SH-SY5Y (cell line): ENCODE data around the gene POSTN.

ENCODE experiments used
- GATA2 ChIP-seq: IDR thresholded peaks from 2 replicates; pipeline ENCODE4 v1.6.1; 2011; ENCODE audit warnings: mild to moderate bottlenecking, low read depth, low read length
- GATA3 ChIP-seq: IDR thresholded peaks from 2 replicates; pipeline ENCODE4 v1.6.1; 2011; ENCODE audit warnings: low read depth, mild to moderate bottlenecking, low read length, moderate library complexity

DNA sequence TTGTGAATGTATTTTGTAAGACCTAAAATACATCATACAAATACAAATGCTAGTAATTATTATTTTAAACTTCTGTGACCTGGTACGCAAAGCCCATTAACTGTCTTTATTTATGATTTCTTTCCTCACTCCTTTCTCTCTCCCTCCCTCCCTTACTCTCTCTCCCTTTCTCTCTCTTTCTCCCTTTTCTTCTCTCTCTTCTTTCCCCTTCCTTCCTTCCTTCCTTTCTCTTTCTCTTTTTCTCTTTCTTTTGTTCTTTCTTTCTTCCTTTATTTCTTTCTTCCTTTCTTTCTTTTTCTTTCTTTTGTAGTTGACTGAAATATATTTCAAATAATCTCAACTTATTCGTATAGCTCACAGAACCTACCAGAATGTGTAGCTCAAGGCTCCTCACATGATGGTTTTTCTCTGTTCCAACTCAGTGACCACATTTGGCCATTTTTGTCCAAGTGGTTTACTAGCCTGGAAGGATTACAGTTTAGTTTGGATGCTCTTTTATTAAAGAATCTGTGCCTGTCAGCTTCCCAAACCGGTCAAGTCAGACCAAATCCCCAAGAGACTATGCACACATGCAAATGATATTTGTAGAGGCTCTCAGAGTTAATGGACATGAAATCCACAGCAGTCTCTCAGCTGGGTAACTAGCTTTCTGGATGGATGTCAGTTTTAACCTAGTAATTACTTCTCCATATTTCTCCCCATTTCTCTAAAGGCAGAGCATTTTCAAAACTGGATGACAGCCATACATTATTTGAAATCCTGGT is 71.7 kb downstream of the POSTN start:
- TF ChIP-seq GATA2 (no peak), GATA3 (no peak)
